HepG2 (cell line): ENCODE data around the gene ADI1. TPM values are rescaled to one million over a fixed set of nuclear protein-coding genes. Genes with fewer than 3 reads are reported as not detected.

Experiments
- ATF1 ChIP-seq: IDR thresholded peaks from 2 replicates; pipeline ENCODE4 v1.6.1; 2016; ENCODE audit warnings: mild to moderate bottlenecking, control low read depth
- BRCA1 ChIP-seq: sonication (generic); formaldehyde crosslinking; IDR thresholded peaks from 2 replicates; pipeline ENCODE4 v1.4.0; 2020; ENCODE audit warnings: missing genetic modification reagents
- CEBPB ChIP-seq: IDR thresholded peaks from 2 replicates; pipeline ENCODE4 v1.6.1; 2011; ENCODE audit warnings: low read depth, low read length, improper control_type of control experiment, borderline replicate concordance
- DNMT1 ChIP-seq: sonication (generic); formaldehyde crosslinking; IDR thresholded peaks from 2 replicates; pipeline ENCODE4 v1.5.1; 2020; ENCODE audit warnings: mild to moderate bottlenecking, missing genetic modification reagents
- MEIS2 ChIP-seq: sonication (generic); formaldehyde crosslinking; IDR thresholded peaks from 2 replicates; pipeline ENCODE4 v1.9.0; 2021; ENCODE audit warnings: mild to moderate bottlenecking, missing genetic modification reagents
- MNT ChIP-seq: fragments of 450-650 bp; IDR thresholded peaks from 2 replicates; pipeline ENCODE4 v1.6.1; 2016
- NCOR1 ChIP-seq: fragments of 200-600 bp; sonication (generic); IDR thresholded peaks from 2 replicates; pipeline ENCODE4 v1.7.0; 2017; ENCODE audit warnings: antibody characterized with exemption, low read length, borderline replicate concordance
- NR3C1 ChIP-seq: sonication (generic); formaldehyde crosslinking; IDR thresholded peaks from 2 replicates; pipeline ENCODE4 v1.4.0; 2020; ENCODE audit warnings: missing genetic modification reagents
- PHF5A ChIP-seq: IDR thresholded peaks from one replicate; pipeline ENCODE4 v1.6.1; 2018; ENCODE audit warnings: low read depth, missing genetic modification reagents; ENCODE audit not compliant: unreplicated experiment
- SRF ChIP-seq: IDR thresholded peaks from 2 replicates; pipeline ENCODE4 v1.6.1; 2011; ENCODE audit warnings: mild to moderate bottlenecking, low read depth, low read length, moderate library complexity
- SYNCRIP ChIP-seq: fragments of 200-400 bp; formaldehyde crosslinking; IDR thresholded peaks from 2 replicates; pipeline ENCODE4 v1.6.1; 2018; ENCODE audit warnings: mild to moderate bottlenecking, low read depth, low read length; ENCODE audit not compliant: insufficient read depth
- ZBTB26 ChIP-seq: IDR thresholded peaks from 2 replicates; pipeline ENCODE4 v1.6.1; 2016; ENCODE audit warnings: missing compliant biosample characterization, missing genetic modification reagents, borderline replicate concordance
- ZC3H13 ChIP-seq: sonication (generic); formaldehyde crosslinking; IDR thresholded peaks from 2 replicates; pipeline ENCODE4 v1.8.1; 2023; ENCODE audit warnings: mild to moderate bottlenecking, missing genetic modification reagents, moderate library complexity
- ZKSCAN5 ChIP-seq: sonication (generic); formaldehyde crosslinking; IDR thresholded peaks from 2 replicates; pipeline ENCODE4 v1.5.1; 2020; ENCODE audit warnings: mild to moderate bottlenecking, missing genetic modification reagents
- ZNF251 ChIP-seq: sonication (generic); formaldehyde crosslinking; IDR thresholded peaks from 2 replicates; pipeline ENCODE4 v1.9.0; 2021; ENCODE audit warnings: mild to moderate bottlenecking, missing genetic modification reagents
- ZNF331 ChIP-seq: sonication (generic); formaldehyde crosslinking; IDR thresholded peaks from 2 replicates; pipeline ENCODE4 v1.4.0; 2020; ENCODE audit warnings: missing genetic modification reagents
- ZNF382 ChIP-seq: sonication (generic); formaldehyde crosslinking; IDR thresholded peaks from 2 replicates; pipeline ENCODE4 v1.5.0; 2020; ENCODE audit warnings: missing genetic modification reagents, mild to moderate bottlenecking, borderline replicate concordance
- ZNF530 ChIP-seq: sonication (generic); formaldehyde crosslinking; IDR thresholded peaks from 2 replicates; pipeline ENCODE4 v1.5.0; 2020; ENCODE audit warnings: low read depth, mild to moderate bottlenecking, missing genetic modification reagents
- ZNF569 ChIP-seq: sonication (generic); formaldehyde crosslinking; IDR thresholded peaks from 2 replicates; pipeline ENCODE4 v1.5.0; 2020; ENCODE audit warnings: mild to moderate bottlenecking, missing genetic modification reagents, moderate library complexity, borderline replicate concordance
- ZNF589 ChIP-seq: sonication (generic); formaldehyde crosslinking; conservative IDR thresholded peaks from 2 replicates; pipeline ENCODE4 v1.8.0; 2022; ENCODE audit warnings: mild to moderate bottlenecking, moderate library complexity, missing genetic modification reagents
- ZNF878 ChIP-seq: sonication (generic); formaldehyde crosslinking; IDR thresholded peaks from 2 replicates; pipeline ENCODE4 v1.8.1; 2023; ENCODE audit warnings: mild to moderate bottlenecking, missing genetic modification reagents, moderate library complexity
- polyA plus RNA-seq, 8 experiments: library from polyadenylated mRNA; depleted of rRNA in 3 of 8; stranded (reverse) in 7 of 8; unstranded in 1 of 8; fragments of >200 nt; fragmentation: Illumina TruSeq in 4 of 8; extraction: Trizol in 4 of 8; gene quantifications; 2 replicates each; pipeline versions ENCODE4 v1.2.1 to v1.2.3, GENCODE V29; 2011 to 2016; ENCODE audit warnings: low read depth in 4 of 8, missing spikeins in 1 of 8, mixed read lengths in 1 of 8; ENCODE audit not compliant: insufficient read depth in 1 of 8
- total RNA-seq, 5 experiments: library from RNA; depleted of rRNA; stranded (reverse); fragments of >200 nt; fragmentation: Illumina TruSeq; extraction: Trizol; gene quantifications; 2 replicates each; pipeline ENCODE4 v1.2.3, GENCODE V29; 2016; ENCODE audit warnings: low read depth in 1 of 5
- TF ChIP-seq, protein P1 (sequence below): sonication (generic); formaldehyde crosslinking; IDR thresholded peaks from 2 replicates; pipeline ENCODE4 v1.5.1; 2020; ENCODE audit warnings: missing genetic modification reagents, mild to moderate bottlenecking, borderline replicate concordance
- TF ChIP-seq, protein P2 (sequence below): sonication (generic); formaldehyde crosslinking; IDR thresholded peaks from 2 replicates; pipeline ENCODE4 v1.9.0; 2021; ENCODE audit warnings: missing genetic modification reagents, mild to moderate bottlenecking, borderline replicate concordance

The ADI1 gene
- total and polyA plus RNA-seq, 2 of the 13 experiments (the other 11 are each of a cell fraction or from before 2014, with no cell fraction given) = 28.7 to 123 TPM

GRCh38 chr2:3535794-3536681, 16.7 kb upstream of the ADI1 start (continued):
- TF ChIP-seq ATF1 (CRISPR knock-in tag) (no peak), ZNF382 (CRISPR knock-in tag) (no peak), ZNF878 (CRISPR knock-in tag) (peak; percentile 17; the same call in 1 of the 2 replicates), SYNCRIP (no peak), ZC3H13 (no peak), ZNF589 (CRISPR knock-in tag) (no peak), PHF5A (CRISPR knock-in tag) (no peak), NR3C1 (CRISPR knock-in tag) (no peak), ZNF251 (no peak), ZBTB26 (CRISPR knock-in tag) (no peak), MEIS2 (CRISPR knock-in tag) (no peak), MNT (0 out of 2 replicates have a peak, but pooled peaks have one; percentile 20), ZKSCAN5 (CRISPR knock-in tag) (no peak), NCOR1 (0 out of 2 replicates have a peak, but pooled peaks have one; percentile 5), DNMT1 (CRISPR knock-in tag) (no peak), CEBPB (no peak), ZNF530 (CRISPR knock-in tag) (no peak), ZNF569 (CRISPR knock-in tag) (no peak), ZNF331 (CRISPR knock-in tag) (peak; percentile 25; the same call in 1 of the 2 replicates), SRF (no peak), BRCA1 (CRISPR knock-in tag) (no peak)
- TF ChIP-seq, protein P1, sequence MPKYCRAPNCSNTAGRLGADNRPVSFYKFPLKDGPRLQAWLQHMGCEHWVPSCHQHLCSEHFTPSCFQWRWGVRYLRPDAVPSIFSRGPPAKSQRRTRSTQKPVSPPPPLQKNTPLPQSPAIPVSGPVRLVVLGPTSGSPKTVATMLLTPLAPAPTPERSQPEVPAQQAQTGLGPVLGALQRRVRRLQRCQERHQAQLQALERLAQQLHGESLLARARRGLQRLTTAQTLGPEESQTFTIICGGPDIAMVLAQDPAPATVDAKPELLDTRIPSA (CRISPR knock-in tag) = no peak
- TF ChIP-seq, protein P2, sequence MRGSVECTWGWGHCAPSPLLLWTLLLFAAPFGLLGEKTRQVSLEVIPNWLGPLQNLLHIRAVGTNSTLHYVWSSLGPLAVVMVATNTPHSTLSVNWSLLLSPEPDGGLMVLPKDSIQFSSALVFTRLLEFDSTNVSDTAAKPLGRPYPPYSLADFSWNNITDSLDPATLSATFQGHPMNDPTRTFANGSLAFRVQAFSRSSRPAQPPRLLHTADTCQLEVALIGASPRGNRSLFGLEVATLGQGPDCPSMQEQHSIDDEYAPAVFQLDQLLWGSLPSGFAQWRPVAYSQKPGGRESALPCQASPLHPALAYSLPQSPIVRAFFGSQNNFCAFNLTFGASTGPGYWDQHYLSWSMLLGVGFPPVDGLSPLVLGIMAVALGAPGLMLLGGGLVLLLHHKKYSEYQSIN (CRISPR knock-in tag) = no peak
